Fibroblast of the aortic adventitia (primary cell): Measurements from ENCODE around the gene MUC22. TPM values are rescaled to one million over a fixed set of nuclear protein-coding genes. Genes with fewer than 3 reads are reported as not detected.
"Not testable (repeated sequence)": the region's sequence is repeated elsewhere in the genome, so short reads cannot be mapped to it uniquely, and the experiment has no call there.

Source experiments
- DNase-seq: peaks from one replicate; pipeline ENCODE4 v3.0.0-alpha.2; 2010; ENCODE audit warnings: low read depth
- H3K4me3 ChIP-seq: 2 replicates; pipeline ENCODE4 v1.5.1; 2011; ENCODE audit warnings: low read depth, mild to moderate bottlenecking, control low read depth, low read length, moderate library complexity
- total RNA-seq: library from RNA; depleted of rRNA; stranded (reverse); fragments of >200 nt; gene quantifications from 2 replicates; pipeline ENCODE4 v1.2.3, GENCODE V29; 2012; ENCODE audit warnings: low replicate concordance
- TF ChIP-seq, protein P1 (sequence below): IDR thresholded peaks from 2 replicates; pipeline ENCODE4 v1.5.1; 2011; ENCODE audit warnings: mild to moderate bottlenecking, low read length, control low read depth, inconsistent platforms; ENCODE audit not compliant: insufficient read depth

The MUC22 gene
- total RNA-seq, 1 donor: not detected

DNA sequence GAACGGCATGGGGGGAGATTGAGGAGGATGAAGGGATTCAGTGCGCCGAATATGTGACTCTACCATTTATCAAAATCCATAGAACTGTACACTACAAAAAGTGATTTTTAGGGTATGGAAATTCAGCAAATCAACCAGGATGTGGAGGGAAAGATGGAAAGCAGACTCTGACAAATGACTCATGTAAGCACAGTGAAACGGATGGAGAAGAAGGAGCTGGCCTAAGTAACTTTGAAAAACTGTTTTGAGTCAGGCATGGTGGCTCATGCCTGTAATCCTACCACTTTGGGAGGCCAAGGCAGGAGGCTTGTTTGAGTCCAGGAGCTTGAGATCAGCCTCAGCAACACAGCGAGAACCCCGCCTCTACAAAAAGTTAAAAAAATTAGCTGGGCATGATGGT, 39.2 kb downstream of the MUC22 start:
- H3K4me3 ChIP-seq: no peak overlapping the region
- DNase-seq: peak; percentile 27
- TF ChIP-seq, protein P1, sequence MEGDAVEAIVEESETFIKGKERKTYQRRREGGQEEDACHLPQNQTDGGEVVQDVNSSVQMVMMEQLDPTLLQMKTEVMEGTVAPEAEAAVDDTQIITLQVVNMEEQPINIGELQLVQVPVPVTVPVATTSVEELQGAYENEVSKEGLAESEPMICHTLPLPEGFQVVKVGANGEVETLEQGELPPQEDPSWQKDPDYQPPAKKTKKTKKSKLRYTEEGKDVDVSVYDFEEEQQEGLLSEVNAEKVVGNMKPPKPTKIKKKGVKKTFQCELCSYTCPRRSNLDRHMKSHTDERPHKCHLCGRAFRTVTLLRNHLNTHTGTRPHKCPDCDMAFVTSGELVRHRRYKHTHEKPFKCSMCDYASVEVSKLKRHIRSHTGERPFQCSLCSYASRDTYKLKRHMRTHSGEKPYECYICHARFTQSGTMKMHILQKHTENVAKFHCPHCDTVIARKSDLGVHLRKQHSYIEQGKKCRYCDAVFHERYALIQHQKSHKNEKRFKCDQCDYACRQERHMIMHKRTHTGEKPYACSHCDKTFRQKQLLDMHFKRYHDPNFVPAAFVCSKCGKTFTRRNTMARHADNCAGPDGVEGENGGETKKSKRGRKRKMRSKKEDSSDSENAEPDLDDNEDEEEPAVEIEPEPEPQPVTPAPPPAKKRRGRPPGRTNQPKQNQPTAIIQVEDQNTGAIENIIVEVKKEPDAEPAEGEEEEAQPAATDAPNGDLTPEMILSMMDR: no peak

DNA sequence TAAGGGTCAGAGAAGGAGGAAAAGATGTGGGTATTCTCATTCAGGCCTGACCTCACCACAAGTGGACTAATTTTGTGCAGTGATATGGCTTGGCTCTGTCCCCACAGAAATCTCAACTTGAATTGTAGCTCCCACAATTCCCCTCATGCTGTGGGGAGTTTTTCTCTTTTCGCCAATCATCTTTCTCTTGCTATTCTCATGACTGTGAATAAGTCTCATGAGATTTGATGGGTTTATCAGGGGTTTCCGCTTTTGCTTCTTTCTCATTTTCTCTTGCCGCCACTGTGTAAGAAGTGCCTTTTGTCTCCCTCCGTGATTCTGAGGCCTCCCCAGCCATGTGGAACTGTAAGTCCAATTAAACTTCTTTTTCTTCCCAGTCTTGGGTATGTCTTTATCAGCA, 42.9 kb downstream of the MUC22 start:
- not testable (repeated sequence) for DNase-seq, H3K4me3 ChIP-seq

DNA sequence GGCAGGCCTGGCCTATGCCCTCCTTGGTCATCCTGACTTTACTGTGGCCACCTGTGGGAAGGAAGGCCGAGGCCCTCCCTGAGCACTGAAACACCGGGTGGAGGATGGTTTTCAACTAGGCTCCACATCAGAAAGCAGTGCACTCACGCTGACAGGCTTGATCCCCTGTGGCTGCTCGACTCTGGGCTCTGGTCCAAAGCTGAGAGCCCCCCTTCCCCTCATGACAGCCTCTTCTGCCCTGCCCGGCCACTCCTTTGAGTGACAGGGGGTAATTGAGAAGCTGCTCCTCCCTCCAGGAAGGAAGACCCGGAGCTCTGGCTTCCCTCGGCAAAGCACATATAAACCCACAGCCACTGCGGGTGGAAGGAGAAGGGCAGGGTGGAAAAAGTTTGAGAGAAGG, 43.6 kb downstream of the MUC22 start:
- DNase-seq: no peak
- TF ChIP-seq, protein P1: no peak
- H3K4me3 ChIP-seq: no peak overlapping the region

DNA sequence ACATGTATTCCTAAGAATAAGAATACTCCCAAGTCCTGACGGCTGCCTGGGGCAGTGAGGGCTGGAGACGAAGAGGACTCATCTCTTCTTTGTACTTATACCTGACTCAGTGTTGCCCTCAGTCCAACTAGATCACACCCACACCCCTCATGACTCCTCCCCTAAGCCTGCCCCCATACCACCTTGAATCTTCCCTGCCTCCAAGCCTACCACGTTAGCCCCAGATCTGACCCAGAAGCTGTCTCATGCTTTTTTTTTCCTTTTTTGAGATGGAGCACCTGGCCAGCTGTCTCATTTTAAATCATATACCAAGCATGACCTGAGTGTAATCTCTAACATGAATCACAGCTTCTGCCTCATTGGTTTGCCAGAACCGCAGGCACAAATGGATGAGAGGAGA, 45.2 kb downstream of the MUC22 start:
- no peak overlapping the region for H3K4me3 ChIP-seq
- no peak for DNase-seq
- TF ChIP-seq, protein P1: no peak

DNA sequence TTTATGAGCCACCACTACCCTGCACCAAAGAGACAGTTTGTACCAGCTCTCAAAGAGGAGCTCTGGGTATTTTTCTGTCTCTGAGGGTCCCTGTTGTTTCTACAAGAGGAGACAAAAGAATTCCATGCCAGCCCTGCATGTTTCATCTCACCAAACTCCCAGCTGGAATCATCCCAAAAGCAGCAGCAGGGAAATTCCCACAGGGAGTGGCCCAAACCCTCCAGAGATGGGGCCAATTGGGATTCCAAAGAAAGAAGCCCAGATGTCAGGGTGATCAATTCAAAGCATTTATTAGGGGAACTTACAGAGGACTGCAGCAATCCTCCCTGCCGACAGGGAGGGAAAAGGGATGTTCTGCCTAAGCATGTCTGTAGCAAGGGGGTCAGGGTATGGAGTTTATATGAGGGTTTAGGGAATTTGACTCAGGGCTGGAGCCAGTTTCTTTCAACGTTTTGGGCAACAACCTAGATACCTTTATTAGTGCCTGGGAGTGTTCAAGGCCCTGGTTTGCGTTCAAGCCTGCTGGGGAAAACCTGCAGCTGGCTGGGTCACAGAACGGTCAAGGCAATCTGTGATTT, 47.2 kb downstream of the MUC22 start:
- H3K4me3 ChIP-seq: no peak overlapping the region
- TF ChIP-seq, protein P1: no peak
- peak; percentile 66 for DNase-seq

DNA sequence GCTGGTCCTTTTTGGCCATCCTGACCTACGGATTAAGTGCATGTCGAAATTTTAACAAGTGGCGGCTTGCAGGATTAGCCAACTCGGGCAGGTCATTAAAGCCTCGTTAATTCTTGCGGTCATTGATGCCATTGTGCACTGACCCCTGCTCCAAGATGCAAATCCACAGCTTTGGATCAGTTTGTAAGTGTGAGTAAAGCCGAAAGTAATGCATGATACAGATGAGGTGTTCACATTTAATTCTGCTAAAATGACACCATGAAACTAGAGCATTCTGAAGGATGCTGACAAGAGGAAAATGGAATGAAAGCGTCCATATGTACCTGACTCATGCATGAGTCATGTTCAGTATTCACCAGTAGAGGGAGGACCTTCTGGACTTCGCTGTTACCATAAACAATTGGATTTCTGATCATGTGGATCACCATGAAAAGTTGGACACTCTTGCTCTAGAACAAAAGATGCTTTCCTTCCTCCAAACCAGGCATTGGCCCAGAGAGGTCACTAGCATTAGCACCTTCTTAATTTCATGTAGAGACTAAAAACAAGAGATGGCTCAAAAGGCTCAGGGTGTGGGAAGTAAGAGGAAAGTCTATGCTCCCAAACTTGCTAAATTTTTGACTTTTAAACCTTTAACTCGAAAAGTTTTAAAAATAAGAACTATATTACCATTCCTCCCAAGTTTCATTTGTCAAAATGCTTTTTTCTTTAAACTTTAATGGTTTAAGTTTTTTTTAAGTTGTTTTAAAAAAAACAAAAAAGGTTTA, 48.0 kb downstream of the MUC22 start:
- DNase-seq: peak; percentile 92
- TF ChIP-seq, protein P1: peak; percentile 58
- no peak overlapping the region for H3K4me3 ChIP-seq

DNA sequence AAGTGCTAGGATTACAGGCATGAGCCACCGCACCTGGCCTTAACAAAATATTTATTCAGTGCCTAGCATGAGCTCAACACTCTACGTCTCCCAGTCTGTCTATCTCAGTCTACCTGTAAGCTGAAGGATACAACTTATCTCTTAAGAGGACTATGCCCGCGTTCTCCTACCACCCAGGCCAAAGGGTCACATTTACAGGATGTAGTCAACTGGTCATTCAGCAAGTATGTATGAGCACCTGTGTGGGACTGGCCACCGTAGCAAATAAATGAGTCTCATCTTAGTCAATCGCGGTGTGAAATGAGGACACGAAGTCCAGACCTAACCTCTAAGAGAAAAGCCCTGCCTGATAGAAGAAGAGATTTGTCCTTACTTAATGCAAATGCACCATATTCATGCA, 49.9 kb downstream of the MUC22 start:
- DNase-seq: no peak
- no peak overlapping the region for H3K4me3 ChIP-seq
- TF ChIP-seq, protein P1: no peak
